ENCODE data around the gene UBXN10. TPM values are rescaled to one million over a fixed set of nuclear protein-coding genes. Genes with fewer than 3 reads are reported as not detected.

The UBXN10 gene
- total and polyA plus RNA-seq, 2 donors (not counting 3 experiments of a cell fraction or from before 2014, with no cell fraction given), result not detected

DNA sequence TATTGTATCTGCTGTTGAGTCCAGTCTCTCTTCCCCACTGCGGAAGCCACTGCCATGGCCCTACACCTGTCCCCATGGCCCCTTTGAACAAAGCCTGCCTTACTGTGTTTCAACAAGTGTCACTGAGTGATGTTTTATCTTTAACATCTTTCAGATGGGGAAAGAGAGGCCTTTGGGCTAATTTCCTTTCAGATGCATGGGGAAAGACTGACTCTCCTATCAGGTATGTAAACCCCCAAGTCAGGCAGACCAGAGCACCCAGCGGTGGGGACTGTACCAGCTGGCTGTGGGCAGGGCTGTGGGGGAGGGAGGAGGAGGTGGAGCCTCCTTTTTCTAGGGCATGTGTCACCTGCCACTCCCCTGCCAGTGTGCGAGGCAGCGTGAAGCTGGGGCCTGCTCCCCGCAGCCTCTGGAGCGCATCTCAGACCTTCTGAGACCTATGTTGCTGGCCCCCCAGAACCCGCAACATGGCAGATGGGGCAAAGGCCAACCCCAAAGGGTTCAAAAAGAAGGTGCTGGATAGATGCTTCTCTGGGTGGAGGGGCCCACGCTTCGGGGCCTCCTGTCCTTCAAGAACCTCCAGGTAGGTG lies 46.8 kb upstream of the UBXN10 start, which contains the start of gene PLA2G2F:
Gene PLA2G2F (plus strand): TSS at position 363 of the 590 bp plus-strand sequence. CDS start 105 bp downstream, at position 468.
- Histone ChIP-seq H3K4me2 (ENCODE audit: insufficient read depth, low read length) (no peak within 1 kb of the TSS), H3K79me2 (ENCODE audit: control insufficient read depth, insufficient read depth, low read length) (no peaks in the 10 kb centered on the region), H3K4me1 (ENCODE audit: control insufficient read depth, extremely low read depth, insufficient read depth, low read length) (no peaks in the 10 kb centered on the region), H3K9me3 (replicated peaks; ENCODE audit: control insufficient read depth, insufficient read depth, low read length) (no peaks in the 10 kb centered on the region), H4K20me1 (replicated peaks; ENCODE audit: control insufficient read depth, extremely low read depth, insufficient read depth, low read length) (no peaks in the 10 kb centered on the region), H3K27ac (ENCODE audit: insufficient read depth, low read depth, low read length) (no peak within 1 kb of the TSS), H3K27me3 (ENCODE audit: control insufficient read depth in 2 of 2, insufficient read depth in 2 of 2, low read length in 2 of 2) (no peaks in the 10 kb centered on the region), H3K36me3 (ENCODE audit: control insufficient read depth in 2 of 2, extremely low read depth in 1 of 2, insufficient read depth in 2 of 2, low read length in 2 of 2) (no peaks in the 10 kb centered on the region), H2AFZ (ENCODE audit: low read depth, low read length) (no peak within 1 kb of the TSS), H3K9ac (replicated peaks; ENCODE audit: extremely low read depth, insufficient read depth, low read length) (no peak within 1 kb of the TSS), H3K4me3 (replicated peaks in 1 of 3; ENCODE audit: insufficient read depth in 1 of 3, low read depth in 1 of 3, low read length in 3 of 3) (no peak within 1 kb of the TSS), H3K9me1 (replicated peaks; ENCODE audit: control insufficient read depth, extremely low read depth, insufficient read depth, low read length) (no peaks in the 10 kb centered on the region)
- BruUV-seq (replicated peaks), result no TSS peak
- dilution Hi-C loops (cut with MboI; ENCODE audit: extremely low pct_ligation_motif_present, low sequenced_read_pairs) (no loop called here), intact Hi-C loops (cut with micrococcal nuclease) (no loop called here)
- DNase-seq (ENCODE audit: low read depth, low spot score), result no peak
- no peak for FAIRE-seq
- POLR2A ChIA-PET, result no interaction called here
- CTCF ChIA-PET, result no interaction called here
- no peak for TF ChIP-seq FOS (IDR thresholded peaks at IDR 0.05; ENCODE audit: borderline replicate concordance, insufficient read depth, low read length)
- TF ChIP-seq, protein P1, sequence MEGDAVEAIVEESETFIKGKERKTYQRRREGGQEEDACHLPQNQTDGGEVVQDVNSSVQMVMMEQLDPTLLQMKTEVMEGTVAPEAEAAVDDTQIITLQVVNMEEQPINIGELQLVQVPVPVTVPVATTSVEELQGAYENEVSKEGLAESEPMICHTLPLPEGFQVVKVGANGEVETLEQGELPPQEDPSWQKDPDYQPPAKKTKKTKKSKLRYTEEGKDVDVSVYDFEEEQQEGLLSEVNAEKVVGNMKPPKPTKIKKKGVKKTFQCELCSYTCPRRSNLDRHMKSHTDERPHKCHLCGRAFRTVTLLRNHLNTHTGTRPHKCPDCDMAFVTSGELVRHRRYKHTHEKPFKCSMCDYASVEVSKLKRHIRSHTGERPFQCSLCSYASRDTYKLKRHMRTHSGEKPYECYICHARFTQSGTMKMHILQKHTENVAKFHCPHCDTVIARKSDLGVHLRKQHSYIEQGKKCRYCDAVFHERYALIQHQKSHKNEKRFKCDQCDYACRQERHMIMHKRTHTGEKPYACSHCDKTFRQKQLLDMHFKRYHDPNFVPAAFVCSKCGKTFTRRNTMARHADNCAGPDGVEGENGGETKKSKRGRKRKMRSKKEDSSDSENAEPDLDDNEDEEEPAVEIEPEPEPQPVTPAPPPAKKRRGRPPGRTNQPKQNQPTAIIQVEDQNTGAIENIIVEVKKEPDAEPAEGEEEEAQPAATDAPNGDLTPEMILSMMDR (IDR thresholded peaks at IDR 0.05; ENCODE audit: extremely low read depth in 1 of 2, insufficient read depth in 1 of 2, low read depth in 1 of 2, low read length in 2 of 2), result no peak
- no peak for TF ChIP-seq JUN (IDR thresholded peaks at IDR 0.05; ENCODE audit: borderline replicate concordance, insufficient read depth, insufficient read length, low read depth)

Measured in endothelial cell of umbilical vein (primary cell).